Trophoblast cell (in vitro differentiated cells and primary cell): ENCODE data around the gene NUAK1.

ENCODE experiments used
- DNase-seq, 2 donors: peaks; one replicate each; pipeline ENCODE4 v3.0.0-alpha.2; 2016
- H2AFZ ChIP-seq: 2 replicates; pipeline ENCODE4 v1.6.1; 2013; ENCODE audit warnings: low read length, moderate library complexity, mild to moderate bottlenecking; ENCODE audit not compliant: insufficient read depth, poor library complexity
- H2AK5ac ChIP-seq: 2 replicates; pipeline ENCODE4 v1.6.1; 2013; ENCODE audit warnings: mild to moderate bottlenecking, low read length
- H2BK120ac ChIP-seq: 2 replicates; pipeline ENCODE4 v1.6.1; 2013; ENCODE audit warnings: low read length, mild to moderate bottlenecking, moderate library complexity; ENCODE audit not compliant: insufficient read depth, poor library complexity
- H2BK12ac ChIP-seq: 2 replicates; pipeline ENCODE4 v1.6.1; 2013; ENCODE audit warnings: mild to moderate bottlenecking, low read length, moderate library complexity
- H2BK5ac ChIP-seq: 2 replicates; pipeline ENCODE4 v1.6.1; 2013; ENCODE audit warnings: low read length, low read depth, moderate library complexity, mild to moderate bottlenecking; ENCODE audit not compliant: poor library complexity
- H3K14ac ChIP-seq: 2 replicates; pipeline ENCODE4 v1.6.1; 2013; ENCODE audit warnings: mild to moderate bottlenecking, low read length
- H3K18ac ChIP-seq: 2 replicates; pipeline ENCODE4 v1.6.1; 2013; ENCODE audit warnings: mild to moderate bottlenecking, low read length
- H3K23ac ChIP-seq: 2 replicates; pipeline ENCODE4 v1.6.1; 2013; ENCODE audit warnings: low read length
- H3K27ac ChIP-seq: 2 replicates; pipeline ENCODE4 v1.5.1; 2013; ENCODE audit warnings: low read depth, mild to moderate bottlenecking, inconsistent platforms, low read length, moderate library complexity
- H3K27me3 ChIP-seq: 2 replicates; pipeline ENCODE4 v1.6.1; 2013; ENCODE audit warnings: inconsistent platforms, mild to moderate bottlenecking, low read length, moderate library complexity; ENCODE audit not compliant: insufficient read depth
- H3K36me3 ChIP-seq, 2 experiments: 1 replicate in 1 of 2; 2 replicates in 1 of 2; pipeline ENCODE4 v1.6.1; 2013; ENCODE audit warnings: low read length in 2 of 2, mild to moderate bottlenecking in 2 of 2, moderate library complexity in 1 of 2; ENCODE audit not compliant: insufficient read depth in 2 of 2, control insufficient read depth in 1 of 2
- H3K4ac ChIP-seq: 2 replicates; pipeline ENCODE4 v1.6.1; 2013; ENCODE audit warnings: low read depth, mild to moderate bottlenecking, low read length, moderate library complexity
- H3K4me1 ChIP-seq, 2 experiments: 1 replicate in 1 of 2; 2 replicates in 1 of 2; pipeline ENCODE4 v1.6.1; 2013; ENCODE audit warnings: low read length in 2 of 2, mild to moderate bottlenecking in 2 of 2, moderate library complexity in 1 of 2; ENCODE audit not compliant: insufficient read depth in 2 of 2, control insufficient read depth in 1 of 2
- H3K4me2 ChIP-seq: 2 replicates; pipeline ENCODE4 v1.6.1; 2013; ENCODE audit warnings: inconsistent platforms, mild to moderate bottlenecking, low read length, moderate library complexity
- H3K4me3 ChIP-seq: 2 replicates; pipeline ENCODE4 v1.5.1; 2013; ENCODE audit warnings: mild to moderate bottlenecking, low read depth, low read length, inconsistent platforms
- H3K79me1 ChIP-seq: one replicate; pipeline ENCODE4 v1.6.1; 2013; ENCODE audit warnings: low read length
- H3K79me2 ChIP-seq: 2 replicates; pipeline ENCODE4 v1.6.1; 2013; ENCODE audit warnings: low read length, mild to moderate bottlenecking; ENCODE audit not compliant: control insufficient read depth, insufficient read depth, poor library complexity
- H3K9ac ChIP-seq: 2 replicates; pipeline ENCODE4 v1.6.1; 2013; ENCODE audit warnings: mild to moderate bottlenecking, low read length
- H3K9me3 ChIP-seq: 2 replicates; pipeline ENCODE4 v1.6.1; 2013; ENCODE audit warnings: low read depth, mild to moderate bottlenecking, control low read depth, inconsistent platforms, low read length; ENCODE audit not compliant: insufficient read depth
- H4K12ac ChIP-seq: 2 replicates; pipeline ENCODE4 v1.6.1; 2013; ENCODE audit warnings: low read depth, mild to moderate bottlenecking, low read length, moderate library complexity
- H4K8ac ChIP-seq: 2 replicates; pipeline ENCODE4 v1.6.1; 2013; ENCODE audit warnings: low read depth, mild to moderate bottlenecking, low read length, moderate library complexity
- H4K91ac ChIP-seq: one replicate; pipeline ENCODE4 v1.6.1; 2013; ENCODE audit warnings: low read depth, mild to moderate bottlenecking, low read length, moderate library complexity
- WGBS: extraction: QIAGEN DNeasy Blood & Tissue Kit; methylation state at CpG from one replicate; pipeline ENCODE4 v1.1.7; 2013; ENCODE audit warnings: missing lambda C conversion rate; ENCODE audit not compliant: insufficient read length, insufficient coverage; ENCODE audit errors: extremely low coverage; 5-methylcytosine and 5-hydroxymethylcytosine counted together

NUAK1 gene

DNA sequence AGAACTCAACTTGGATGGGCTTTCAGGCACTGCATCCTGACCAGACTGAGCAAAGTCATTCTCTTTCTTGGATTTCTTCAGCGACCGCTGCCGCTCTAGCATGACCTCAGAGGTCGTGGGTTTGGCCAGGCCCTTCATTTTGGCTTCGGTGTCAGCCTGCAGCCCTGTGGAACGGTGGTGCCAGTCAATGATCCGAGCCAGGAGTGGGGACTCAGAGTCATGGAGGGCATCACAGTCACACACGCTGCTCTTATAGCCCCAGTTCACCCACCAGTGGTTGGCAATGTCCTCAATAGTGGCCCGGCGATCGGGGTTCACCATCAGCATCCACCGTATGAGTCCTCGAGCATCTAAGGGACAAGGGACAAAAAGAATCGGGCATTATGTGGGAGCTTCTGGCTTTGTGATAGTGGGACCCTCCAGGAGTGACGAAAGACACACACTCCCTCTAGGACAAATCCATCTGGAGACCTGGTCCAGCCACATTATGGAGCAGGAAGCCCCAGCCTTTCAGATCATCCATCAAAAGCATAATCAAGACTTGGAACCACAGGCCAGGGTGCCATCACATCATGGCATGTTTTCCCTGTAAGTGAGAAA is 71.0 kb downstream of the NUAK1 start:
- peaks cover 0 to 21% of the 10 kb centered on the region in 2 experiments for H3K4me1 ChIP-seq
- H3K4me2 ChIP-seq, result no peak overlapping the region

DNA sequence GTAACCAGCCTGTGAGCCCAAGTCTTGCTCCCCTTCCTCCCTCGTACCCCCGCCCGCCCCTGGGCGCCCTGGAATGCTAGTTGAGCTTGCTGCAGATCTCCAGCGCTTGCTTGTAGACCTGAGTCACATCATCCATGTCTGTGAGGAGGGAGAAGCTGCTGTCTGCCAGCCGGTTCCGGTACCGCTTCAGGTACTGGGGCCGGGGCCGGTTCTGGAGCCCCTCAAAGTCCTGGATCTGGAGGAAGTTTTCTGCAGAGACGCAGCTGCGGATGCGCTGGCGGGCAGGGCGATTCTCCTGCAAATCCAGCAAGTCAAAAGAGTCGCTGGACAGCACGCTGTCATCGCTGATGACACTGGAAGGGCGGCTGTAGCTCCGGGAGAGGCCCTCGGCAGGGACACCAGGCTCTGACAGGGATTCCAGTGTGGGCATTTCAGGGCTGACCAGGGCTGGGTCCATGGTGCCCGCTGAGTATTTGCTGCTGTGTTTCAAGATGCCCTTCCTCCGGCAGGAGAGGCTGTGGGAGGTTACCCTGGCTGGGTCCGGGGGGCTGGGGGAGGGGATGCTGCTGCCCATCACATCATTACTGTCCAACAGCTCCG is 71.9 kb downstream of the NUAK1 start:
- Histone ChIP-seq H2AK5ac (no peak overlapping the region), H2AFZ (no peak overlapping the region), H4K12ac (no peak overlapping the region), H3K4me2 (no peak overlapping the region), H4K8ac (no peak overlapping the region), H3K23ac (no peak overlapping the region), H3K79me2 (no peaks in the 10 kb centered on the region), H2BK120ac (no peak overlapping the region), H3K9ac (no peak overlapping the region), H3K36me3 (peaks cover 36 to 68% of the 10 kb centered on the region in 2 experiments), H3K4ac (no peak overlapping the region), H2BK5ac (no peak overlapping the region), H3K79me1 (peaks cover 6% of the 10 kb centered on the region), H2BK12ac (no peak overlapping the region), H3K27me3 (no peaks in the 10 kb centered on the region), H3K9me3 (peaks cover 2% of the 10 kb centered on the region), H3K27ac (peak overlapping the region; percentile 16), H3K4me3 (no peak overlapping the region), H3K14ac (no peak overlapping the region), H3K4me1 (peaks cover 0 to 21% of the 10 kb centered on the region in 2 experiments), H4K91ac (no peak overlapping the region), H3K18ac (peak overlapping the region; percentile 11)
- no peak for DNase-seq
- WGBS, result no CpG with 5 or more reads among the region's 25 CpGs

More for the DNA sequence above, 71.0 kb downstream of the NUAK1 start:
- no peak for DNase-seq
- Histone ChIP-seq H3K27me3 (no peaks in the 10 kb centered on the region), H3K9me3 (peaks cover 2% of the 10 kb centered on the region), H2BK120ac (no peak overlapping the region), H3K14ac (no peak overlapping the region), H3K9ac (no peak overlapping the region), H4K12ac (no peak overlapping the region), H2BK12ac (no peak overlapping the region), H2AFZ (no peak overlapping the region), H3K18ac (peak overlapping the region; percentile 52), H3K79me1 (peaks cover 6% of the 10 kb centered on the region), H2AK5ac (no peak overlapping the region), H2BK5ac (no peak overlapping the region), H3K36me3 (peaks cover 39 to 70% of the 10 kb centered on the region in 2 experiments), H3K23ac (no peak overlapping the region), H3K4ac (no peak overlapping the region), H4K91ac (no peak overlapping the region), H4K8ac (no peak overlapping the region), H3K79me2 (no peaks in the 10 kb centered on the region), H3K27ac (no peak overlapping the region), H3K4me3 (no peak overlapping the region)
- WGBS, result no CpG with 5 or more reads among the region's 15 CpGs

DNA sequence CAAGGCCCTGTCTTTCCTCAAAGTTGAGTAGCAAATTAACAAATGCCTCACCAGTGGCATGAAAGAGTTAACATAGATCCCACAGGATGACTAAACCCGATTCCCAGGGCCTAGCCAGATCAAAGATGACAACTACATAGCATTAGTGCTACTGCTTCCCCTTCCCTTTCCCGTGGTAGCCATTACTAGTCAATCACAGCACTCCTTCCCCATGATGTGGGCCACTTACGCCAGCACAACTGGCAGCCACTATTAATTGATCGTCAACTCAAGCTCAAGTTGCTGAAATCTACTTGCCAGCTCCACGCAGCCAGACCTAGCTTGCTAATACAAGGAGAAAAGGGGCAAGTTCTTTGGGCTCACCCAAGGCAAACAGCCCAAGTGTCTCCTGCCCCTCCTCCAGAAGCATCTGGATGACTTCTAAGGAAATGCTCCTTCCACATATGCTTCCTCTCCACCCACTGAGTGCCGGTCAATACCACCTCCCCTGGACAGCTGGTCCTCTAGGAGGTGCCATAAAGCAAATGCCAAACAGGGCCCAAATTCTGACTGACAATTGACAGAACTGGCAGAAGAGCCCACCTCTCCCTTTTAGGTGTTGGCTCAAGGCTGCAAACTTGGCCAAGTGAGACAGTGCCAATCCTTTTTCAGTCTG is 72.6 kb downstream of the NUAK1 start:
- H4K91ac ChIP-seq, result no peak overlapping the region
- no peak for DNase-seq
- H2BK5ac ChIP-seq, result no peak overlapping the region
- no peak overlapping the region for H4K12ac ChIP-seq
- H2BK120ac ChIP-seq, result no peak overlapping the region
- no peaks in the 10 kb centered on the region for H3K79me2 ChIP-seq
- H3K4me3 ChIP-seq, result no peak overlapping the region
- peaks cover 2% of the 10 kb centered on the region for H3K9me3 ChIP-seq
- H3K79me1 ChIP-seq, result peaks cover 6% of the 10 kb centered on the region
- H3K18ac ChIP-seq, result no peak overlapping the region
- H3K27me3 ChIP-seq, result no peaks in the 10 kb centered on the region
- H2AFZ ChIP-seq, result no peak overlapping the region
- H3K27ac ChIP-seq, result peak overlapping the region; percentile 16
- no peak overlapping the region for H3K23ac ChIP-seq
- no CpG with 5 or more reads among the region's 6 CpGs for WGBS
- H3K36me3 ChIP-seq, result peaks cover 36 to 66% of the 10 kb centered on the region in 2 experiments
- peaks cover 0 to 21% of the 10 kb centered on the region in 2 experiments for H3K4me1 ChIP-seq
- H3K4me2 ChIP-seq, result no peak overlapping the region
- H3K9ac ChIP-seq, result no peak overlapping the region
- H4K8ac ChIP-seq, result no peak overlapping the region
- H3K14ac ChIP-seq, result no peak overlapping the region
- H2BK12ac ChIP-seq, result no peak overlapping the region
- no peak overlapping the region for H3K4ac ChIP-seq
- H2AK5ac ChIP-seq, result no peak overlapping the region

DNA sequence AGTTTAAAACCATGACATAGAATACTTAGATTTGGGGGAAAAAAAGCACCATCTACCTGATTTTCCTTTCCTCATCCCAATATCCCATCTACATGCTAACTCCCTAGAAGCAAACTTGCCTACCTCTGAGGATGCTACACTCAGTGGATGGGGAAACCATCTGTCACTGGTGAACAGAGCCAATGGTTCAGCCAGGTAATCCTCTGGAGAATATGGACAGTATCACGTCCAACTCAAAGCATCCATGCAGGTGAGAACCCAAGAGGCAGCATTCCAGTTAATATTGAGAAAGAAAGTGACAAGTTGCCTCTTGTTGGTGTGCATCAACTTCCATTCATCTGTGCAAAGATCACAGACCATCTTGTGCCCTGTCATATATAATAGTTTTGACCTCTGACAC is 73.2 kb downstream of the NUAK1 start:
- H3K9me3 ChIP-seq, result peaks cover 2% of the 10 kb centered on the region
- no peak overlapping the region for H2BK120ac ChIP-seq
- DNase-seq, result no peak
- H4K8ac ChIP-seq, result no peak overlapping the region
- H3K4me3 ChIP-seq, result no peak overlapping the region
- H3K4me2 ChIP-seq, result no peak overlapping the region
- H3K79me2 ChIP-seq, result no peaks in the 10 kb centered on the region
- H4K12ac ChIP-seq, result no peak overlapping the region
- WGBS, result no CpG with 5 or more reads among the region's 1 CpG
- H3K27ac ChIP-seq, result peak overlapping the region; percentile 15
- no peak overlapping the region for H2AK5ac ChIP-seq
- no peak overlapping the region for H2BK5ac ChIP-seq
- H3K14ac ChIP-seq, result no peak overlapping the region
- no peak overlapping the region for H4K91ac ChIP-seq
- H2BK12ac ChIP-seq, result no peak overlapping the region
- no peak overlapping the region for H3K18ac ChIP-seq
- peak overlapping the region; percentile 36 for H3K9ac ChIP-seq
- peaks cover 0 to 21% of the 10 kb centered on the region in 2 experiments for H3K4me1 ChIP-seq
- H3K4ac ChIP-seq, result no peak overlapping the region
- peaks cover 32 to 59% of the 10 kb centered on the region in 2 experiments for H3K36me3 ChIP-seq
- peaks cover 6% of the 10 kb centered on the region for H3K79me1 ChIP-seq
- H3K27me3 ChIP-seq, result no peaks in the 10 kb centered on the region
- H2AFZ ChIP-seq, result no peak overlapping the region
- H3K23ac ChIP-seq, result no peak overlapping the region
